Skeletal muscle satellite cell (primary cell): ENCODE results near the gene ANKS1B.

Experiments
- H3K27me3 ChIP-seq: 2 replicates; pipeline ENCODE4 v1.7.0; 2013; ENCODE audit warnings: low read length; ENCODE audit not compliant: control insufficient read depth, insufficient read depth
- H3K36me3 ChIP-seq: 2 replicates; pipeline ENCODE4 v1.7.0; 2013; ENCODE audit warnings: mild to moderate bottlenecking, control low read depth, low read length; ENCODE audit not compliant: insufficient read depth
- H3K4me1 ChIP-seq: 2 replicates; pipeline ENCODE4 v1.7.0; 2013; ENCODE audit warnings: low read length; ENCODE audit not compliant: control insufficient read depth, insufficient read depth
- H3K4me2 ChIP-seq: 2 replicates; pipeline ENCODE4 v1.7.0; 2013; ENCODE audit warnings: mild to moderate bottlenecking, low read length
- H3K4me3 ChIP-seq: 2 replicates; pipeline ENCODE4 v1.7.0; 2013; ENCODE audit warnings: low read length
- H3K9ac ChIP-seq: 2 replicates; pipeline ENCODE4 v1.7.0; 2013; ENCODE audit warnings: mild to moderate bottlenecking, low read depth, low read length, moderate library complexity
- H3K9me3 ChIP-seq: replicated peaks from 2 replicates; pipeline ENCODE4 v1.7.0; 2013; ENCODE audit warnings: mild to moderate bottlenecking, control low read depth, low read length

Gene ANKS1B

DNA sequence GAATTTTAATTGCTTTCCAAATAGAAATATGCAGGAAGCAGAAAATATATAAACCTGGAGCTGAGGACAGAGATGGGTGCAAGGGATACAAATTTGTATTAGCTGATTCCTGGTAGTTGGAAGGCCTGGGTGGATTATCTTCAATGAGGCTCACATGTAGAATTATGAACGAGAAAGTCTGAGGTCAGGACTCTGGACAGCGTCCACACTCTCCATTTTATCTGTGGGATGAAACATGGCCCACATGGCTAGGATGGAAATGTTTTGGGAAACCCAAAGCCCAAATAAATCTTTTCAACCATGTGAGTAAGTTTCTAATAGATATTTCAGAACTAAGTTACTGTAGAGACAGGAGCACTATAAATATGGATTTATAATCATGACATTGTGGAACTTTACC, 1083.5 kb downstream of the ANKS1B start:
- H3K4me3 ChIP-seq: no peak overlapping the region
- no peaks in the 10 kb centered on the region for H3K4me1 ChIP-seq
- peaks cover 10% of the 10 kb centered on the region for H3K27me3 ChIP-seq
- H3K9ac ChIP-seq: no peak overlapping the region
- no peaks in the 10 kb centered on the region for H3K9me3 ChIP-seq
- no peaks in the 10 kb centered on the region for H3K36me3 ChIP-seq
- no peak overlapping the region for H3K4me2 ChIP-seq

DNA sequence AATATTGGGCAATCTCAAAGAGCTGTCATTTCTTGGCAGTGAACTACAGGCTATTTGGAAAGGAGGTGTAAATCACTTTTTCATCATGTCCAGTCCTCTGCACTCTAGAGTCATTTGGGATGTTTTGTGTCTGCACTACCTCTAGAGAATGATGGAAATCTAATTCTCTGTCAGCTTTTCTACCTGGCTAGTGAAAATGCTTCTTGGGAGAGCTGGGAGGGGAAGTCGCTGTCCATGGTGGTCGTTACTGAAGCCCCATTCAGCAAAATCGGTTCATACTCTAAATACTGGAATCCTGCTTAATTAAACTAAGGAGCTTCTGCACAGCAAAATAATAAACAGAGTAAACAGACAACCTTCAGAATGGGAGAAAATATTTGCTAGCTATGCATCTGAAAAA, 1087.8 kb downstream of the ANKS1B start:
- H3K9ac ChIP-seq: no peak overlapping the region
- H3K27me3 ChIP-seq: peaks cover 47% of the 10 kb centered on the region
- no peak overlapping the region for H3K4me2 ChIP-seq

DNA sequence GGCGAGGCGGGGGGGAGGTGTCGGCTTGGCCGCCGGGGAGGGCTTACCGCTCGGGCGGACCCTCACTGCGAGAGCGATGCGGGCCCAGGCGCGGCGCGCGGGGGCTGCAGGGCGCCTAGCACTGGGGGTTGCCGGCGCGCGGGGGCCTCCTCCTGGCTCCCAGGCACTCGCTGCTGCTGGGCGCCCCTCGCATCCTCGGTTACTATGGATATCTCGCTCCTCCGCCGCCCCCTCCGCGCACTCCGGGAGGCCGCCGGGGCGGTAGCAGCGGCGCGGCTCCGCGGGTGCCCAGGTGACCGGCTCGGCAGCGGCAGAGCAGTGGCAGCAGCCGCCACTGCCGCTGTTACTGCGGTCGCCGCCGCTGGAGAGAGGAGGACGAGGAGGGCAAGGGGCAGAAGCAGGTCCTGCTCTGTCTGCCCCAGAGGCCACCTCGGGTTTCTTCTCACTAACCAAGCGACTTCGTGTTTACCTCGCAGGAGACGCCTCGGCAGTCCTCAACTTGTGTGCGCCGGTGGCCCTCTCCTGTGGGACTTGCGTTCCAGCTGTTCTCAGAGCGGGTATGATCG, 1089.6 kb downstream of the ANKS1B start:
- Histone ChIP-seq H3K4me1 (no peaks in the 10 kb centered on the region), H3K9me3 (no peaks in the 10 kb centered on the region), H3K4me2 (peak overlapping the region; percentile 37), H3K27me3 (peaks cover 60% of the 10 kb centered on the region), H3K9ac (no peak overlapping the region), H3K36me3 (no peaks in the 10 kb centered on the region), H3K4me3 (no peak overlapping the region)

More for the DNA sequence above, 1087.8 kb downstream of the ANKS1B start:
- Histone ChIP-seq H3K4me3 (no peak overlapping the region), H3K9me3 (no peaks in the 10 kb centered on the region), H3K4me1 (no peaks in the 10 kb centered on the region), H3K36me3 (no peaks in the 10 kb centered on the region)

DNA sequence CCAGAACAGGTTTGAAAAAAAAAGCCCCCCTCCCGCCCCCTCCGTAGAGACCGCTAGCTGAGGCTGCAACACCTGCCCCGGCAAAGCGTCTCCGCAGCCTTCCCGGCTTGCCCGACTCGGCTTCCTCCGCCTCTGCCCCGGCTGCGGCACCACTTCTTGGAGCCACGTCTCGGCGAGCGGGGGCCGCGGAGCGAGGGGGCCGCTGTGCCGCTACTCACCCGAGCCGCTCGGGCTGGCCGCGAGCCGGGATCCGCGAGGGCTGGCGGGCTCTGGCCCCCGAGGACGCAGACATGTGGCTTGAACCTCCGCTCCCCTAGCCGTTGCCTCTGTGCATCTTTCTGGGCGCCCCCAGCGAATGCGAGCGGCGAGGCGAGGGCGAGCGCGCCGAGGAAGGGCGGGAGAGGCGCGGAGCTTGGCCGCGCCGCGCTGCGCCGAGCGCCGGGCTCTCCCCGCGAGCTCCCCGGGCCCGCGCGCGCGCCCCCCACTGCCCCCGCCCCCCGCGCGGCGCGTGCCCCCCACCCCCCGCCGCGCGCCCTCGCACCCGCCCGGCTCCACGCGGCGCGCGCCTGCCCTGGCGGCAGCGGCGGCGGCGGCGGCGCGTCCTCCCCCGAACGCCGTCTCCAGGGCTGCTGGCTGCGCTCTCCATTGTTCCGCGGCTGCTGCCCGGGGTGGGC, 1090.2 kb downstream of the ANKS1B start:
- no peaks in the 10 kb centered on the region for H3K9me3 ChIP-seq
- H3K4me3 ChIP-seq: no peak overlapping the region
- H3K4me2 ChIP-seq: peak overlapping the region; percentile 59
- H3K4me1 ChIP-seq: no peaks in the 10 kb centered on the region
- no peak overlapping the region for H3K9ac ChIP-seq
- no peaks in the 10 kb centered on the region for H3K36me3 ChIP-seq
- H3K27me3 ChIP-seq: peaks cover 65% of the 10 kb centered on the region

DNA sequence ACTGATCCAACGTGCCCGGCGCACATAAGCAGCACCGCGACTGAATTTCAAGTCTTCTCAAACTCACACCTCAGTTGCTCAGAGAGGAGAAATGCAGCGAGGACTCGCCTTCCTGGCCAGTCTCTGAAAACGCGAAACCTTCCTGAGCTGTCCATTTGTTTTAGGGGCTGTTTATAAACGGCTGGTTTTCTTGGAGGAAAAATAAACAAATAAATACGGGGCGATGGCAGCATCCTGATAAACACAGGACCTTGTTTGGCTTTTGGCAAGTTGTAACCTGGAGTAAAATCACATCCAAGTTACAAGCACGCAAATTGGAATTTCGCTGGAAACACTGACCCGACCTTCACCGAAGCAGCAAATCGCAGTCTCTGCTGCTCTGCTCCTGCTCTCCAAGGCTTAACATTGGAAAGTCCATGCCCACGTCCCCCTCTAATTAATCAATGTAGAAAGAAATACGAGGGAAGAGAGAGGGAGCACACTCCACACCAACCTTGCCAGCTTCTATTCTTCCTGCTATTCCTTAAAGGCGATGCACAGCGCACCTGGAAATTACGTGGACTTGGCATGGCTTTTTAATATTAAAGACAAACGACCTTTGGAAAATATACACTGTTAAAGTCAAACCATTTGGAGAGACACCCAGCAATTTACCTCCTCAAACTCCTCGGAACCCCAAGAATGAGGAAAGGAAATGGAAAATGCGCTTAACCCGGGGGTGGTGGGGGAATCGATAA, 1090.9 kb downstream of the ANKS1B start:
- H3K9me3 ChIP-seq: no peaks in the 10 kb centered on the region
- H3K27me3 ChIP-seq: peaks cover 65% of the 10 kb centered on the region
- no peak overlapping the region for H3K4me3 ChIP-seq
- H3K4me1 ChIP-seq: no peaks in the 10 kb centered on the region
- no peak overlapping the region for H3K9ac ChIP-seq
- no peaks in the 10 kb centered on the region for H3K36me3 ChIP-seq
- H3K4me2 ChIP-seq: peak overlapping the region; percentile 59

DNA sequence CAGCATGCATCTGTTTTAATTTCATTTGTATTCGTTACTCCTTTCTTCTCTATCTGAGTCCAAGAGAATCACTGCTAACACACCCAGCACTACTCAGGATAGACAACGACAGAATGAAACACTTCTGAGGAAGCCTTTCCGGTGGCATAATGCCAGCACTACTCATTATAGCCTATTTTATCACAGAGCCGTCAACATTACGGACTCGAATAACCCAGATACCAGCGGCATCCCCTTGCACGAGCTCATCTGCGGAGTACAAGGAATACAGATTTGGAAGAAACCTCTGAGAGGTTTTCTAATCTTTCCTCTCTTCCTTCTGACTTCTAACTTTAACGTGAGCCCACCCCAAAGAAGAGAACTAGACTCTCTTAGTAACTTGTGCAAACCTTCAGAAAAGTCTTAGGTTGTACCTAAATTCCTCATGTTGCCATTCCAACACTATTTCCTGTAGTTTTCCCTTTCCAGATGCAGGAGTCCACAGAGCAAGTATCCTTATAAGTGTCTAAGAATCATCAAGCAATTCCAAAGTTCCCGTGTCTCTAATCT, 1091.5 kb downstream of the ANKS1B start:
- no peaks in the 10 kb centered on the region for H3K4me1 ChIP-seq
- no peak overlapping the region for H3K4me2 ChIP-seq
- no peaks in the 10 kb centered on the region for H3K9me3 ChIP-seq
- no peak overlapping the region for H3K4me3 ChIP-seq
- H3K27me3 ChIP-seq: peaks cover 65% of the 10 kb centered on the region
- no peaks in the 10 kb centered on the region for H3K36me3 ChIP-seq
- H3K9ac ChIP-seq: no peak overlapping the region

DNA sequence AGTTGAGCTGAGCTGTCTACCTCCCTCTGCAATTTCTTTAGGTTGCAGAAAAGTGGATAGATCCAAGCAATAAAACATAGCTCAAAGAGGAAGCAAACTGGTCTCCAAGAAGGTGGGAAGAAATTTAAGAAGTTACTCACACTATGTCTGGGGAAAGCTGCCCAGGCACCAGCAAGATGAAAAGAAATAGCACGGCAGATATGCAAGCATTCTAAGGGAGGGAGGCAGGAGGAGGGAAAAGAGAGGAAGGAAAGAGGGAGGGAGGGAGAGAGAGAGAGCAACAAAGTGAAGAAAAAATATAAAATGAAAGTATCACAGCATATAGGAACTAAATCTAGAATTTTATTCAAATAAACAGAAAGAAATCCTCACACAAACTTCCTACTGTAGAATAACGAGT, 1099.0 kb downstream of the ANKS1B start:
- H3K4me2 ChIP-seq: no peak overlapping the region
- peaks cover 10% of the 10 kb centered on the region for H3K27me3 ChIP-seq
- no peak overlapping the region for H3K4me3 ChIP-seq
- H3K9me3 ChIP-seq: no peaks in the 10 kb centered on the region
- H3K36me3 ChIP-seq: no peaks in the 10 kb centered on the region
- H3K4me1 ChIP-seq: no peaks in the 10 kb centered on the region
- no peak overlapping the region for H3K9ac ChIP-seq

DNA sequence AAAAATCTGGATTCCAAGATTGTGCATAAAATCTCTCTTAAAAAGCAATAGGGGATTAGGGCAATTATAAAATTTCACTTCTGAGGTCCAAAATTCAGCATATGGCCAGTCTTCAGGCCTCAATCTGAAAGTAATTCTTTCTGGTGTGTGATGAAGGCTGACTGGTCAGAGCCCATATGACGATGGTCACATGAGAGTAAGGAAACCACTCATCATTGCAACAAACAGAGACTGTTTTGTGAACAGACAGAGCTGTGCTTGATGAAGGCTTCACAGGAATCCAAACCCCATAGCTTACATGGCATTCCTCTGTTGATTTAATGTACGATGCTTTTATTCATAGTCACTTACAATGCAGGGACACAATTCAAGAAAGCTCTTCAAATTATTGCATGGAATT, 1101.5 kb downstream of the ANKS1B start:
- Histone ChIP-seq H3K36me3 (no peaks in the 10 kb centered on the region), H3K27me3 (no peaks in the 10 kb centered on the region), H3K4me1 (no peaks in the 10 kb centered on the region), H3K9me3 (no peaks in the 10 kb centered on the region), H3K9ac (no peak overlapping the region), H3K4me2 (no peak overlapping the region), H3K4me3 (no peak overlapping the region)

DNA sequence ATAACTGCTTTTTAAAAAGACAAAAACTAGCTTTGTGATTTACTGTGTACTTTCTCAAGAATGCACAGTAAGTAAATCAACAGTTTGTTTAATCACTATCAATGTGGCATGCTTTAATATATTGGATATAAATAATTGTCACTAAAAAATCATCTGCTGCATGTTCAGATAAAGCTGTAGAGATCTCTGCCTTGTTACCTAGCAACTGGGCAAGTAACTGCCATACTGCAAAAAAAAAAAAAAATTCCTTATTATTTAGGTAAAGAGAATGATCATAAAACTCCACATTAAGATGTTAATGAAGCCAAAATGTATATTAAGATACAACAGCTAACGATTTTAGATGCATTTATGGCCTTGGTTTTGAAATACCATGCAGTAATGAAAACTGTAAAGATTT, 1102.2 kb downstream of the ANKS1B start:
- Histone ChIP-seq H3K9ac (no peak overlapping the region), H3K9me3 (no peaks in the 10 kb centered on the region), H3K4me2 (no peak overlapping the region), H3K4me3 (no peak overlapping the region), H3K27me3 (no peaks in the 10 kb centered on the region), H3K36me3 (no peaks in the 10 kb centered on the region), H3K4me1 (no peaks in the 10 kb centered on the region)

DNA sequence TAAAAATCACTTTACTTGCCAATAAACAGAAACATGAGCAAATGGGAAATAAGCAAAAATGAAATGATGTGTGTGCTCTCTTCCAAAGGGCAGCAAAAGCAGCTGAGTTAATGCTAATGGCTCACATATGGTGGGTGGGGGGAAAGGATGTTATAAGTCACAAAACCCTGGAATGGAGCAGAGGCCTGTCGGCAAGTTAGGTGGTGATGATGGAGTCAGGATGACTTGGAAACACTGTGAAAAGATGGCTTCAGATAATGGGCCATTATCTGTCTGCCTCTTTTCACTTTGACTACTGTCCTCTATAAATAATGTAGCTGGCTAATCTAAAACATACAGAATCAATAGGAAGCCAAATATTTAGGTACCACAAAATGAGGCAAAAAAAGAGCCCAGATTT, 1111.0 kb downstream of the ANKS1B start:
- H3K9me3 ChIP-seq: no peaks in the 10 kb centered on the region
- no peaks in the 10 kb centered on the region for H3K27me3 ChIP-seq
- H3K9ac ChIP-seq: no peak overlapping the region
- H3K36me3 ChIP-seq: no peaks in the 10 kb centered on the region
- no peak overlapping the region for H3K4me3 ChIP-seq
- no peak overlapping the region for H3K4me2 ChIP-seq
- H3K4me1 ChIP-seq: no peaks in the 10 kb centered on the region

DNA sequence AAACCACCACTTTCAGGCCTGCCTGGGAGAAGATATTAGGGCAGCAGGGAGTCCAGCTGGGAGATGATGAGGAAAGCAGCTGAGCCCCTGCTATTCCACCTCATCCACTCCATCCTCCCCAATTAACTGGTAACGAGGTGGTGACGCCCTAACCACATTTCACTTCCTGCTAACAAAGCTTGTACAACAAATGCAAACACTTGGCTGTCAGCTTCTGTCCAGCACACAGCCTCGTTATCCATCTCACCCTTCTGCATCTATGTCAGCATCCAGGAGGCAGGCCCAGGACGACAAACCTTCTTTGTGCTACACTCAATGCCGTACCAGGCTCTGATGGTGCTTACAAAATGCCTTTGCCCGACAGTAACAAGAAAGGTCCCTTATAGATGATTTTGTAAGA, 1114.2 kb downstream of the ANKS1B start:
- Histone ChIP-seq H3K4me2 (no peak overlapping the region), H3K36me3 (no peaks in the 10 kb centered on the region), H3K4me3 (no peak overlapping the region), H3K4me1 (no peaks in the 10 kb centered on the region), H3K27me3 (no peaks in the 10 kb centered on the region), H3K9ac (no peak overlapping the region), H3K9me3 (no peaks in the 10 kb centered on the region)
